GM19395 (cell line): Measurements from ENCODE around the gene GNPTAB.
"Not testable (repeated sequence)": the region's sequence is repeated elsewhere in the genome, so short reads cannot be mapped to it uniquely, and the experiment has no call there.

Source experiments
- ATAC-seq: cut with Tn5 transposase; IDR thresholded peaks from one replicate; pipeline ENCODE4 v1.9.1; 2021; ENCODE audit warnings: mild to moderate bottlenecking, moderate library complexity; ENCODE audit not compliant: unreplicated experiment

GNPTAB gene

DNA sequence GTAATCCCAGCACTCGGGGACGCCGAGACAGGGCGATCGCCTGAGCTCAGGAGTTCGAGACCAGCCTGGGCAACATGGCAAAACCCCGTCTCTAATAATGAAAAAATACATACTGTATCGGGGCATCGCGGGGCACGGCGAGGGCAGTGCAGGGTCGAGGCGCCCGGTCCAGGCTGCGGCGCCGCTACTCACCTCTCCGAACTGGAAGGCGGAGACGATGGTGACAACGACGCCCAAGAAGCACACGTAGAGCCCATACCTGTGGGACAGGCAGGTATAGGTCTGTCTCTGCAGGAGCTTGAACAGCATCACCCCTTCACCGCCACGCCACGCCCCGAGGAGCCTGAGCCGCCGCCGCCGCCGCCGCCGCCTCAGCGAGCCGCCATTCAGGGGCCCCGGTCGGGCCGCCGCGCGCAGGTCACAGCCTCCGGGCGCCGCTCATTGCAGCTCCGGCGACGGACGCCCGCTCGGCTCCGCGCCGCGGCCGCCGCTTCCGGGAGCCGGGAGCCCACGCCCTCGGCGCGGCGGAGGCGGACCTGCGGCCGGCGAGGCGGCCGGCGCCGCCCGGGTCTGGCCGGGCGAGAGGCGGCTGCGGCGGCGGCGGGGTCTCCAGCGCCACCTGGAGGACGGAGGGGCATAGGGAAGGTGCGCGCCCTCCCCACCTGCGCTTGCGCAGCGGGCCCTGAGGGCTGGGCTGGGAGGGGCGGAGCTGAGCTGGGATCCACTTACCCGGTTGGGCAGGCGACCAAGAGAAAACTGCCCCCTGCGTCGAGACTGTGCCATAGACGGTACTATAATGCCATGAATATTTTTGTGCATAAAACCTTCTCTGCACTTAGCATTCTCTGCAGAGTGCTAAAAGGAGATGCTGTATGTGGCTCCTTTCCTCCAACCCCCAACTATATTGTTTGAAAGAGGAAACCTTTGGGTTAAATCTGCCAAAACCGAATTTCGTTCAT lies at the start of gene GNPTAB:
Gene GNPTAB, minus strand, starts transcription at position 593 of the 959 bp plus-strand sequence. Its CDS starts 284 bp downstream, at position 309.
- ATAC-seq, result peak; percentile 91

GRCh38 chr12:101878243-101878821 lies 47.6 kb upstream of the GNPTAB start:
- no peak for ATAC-seq

- peak; percentile 8 for ATAC-seq
These were observed 47.1 kb upstream of the GNPTAB start for GRCh38 chr12:101877806-101878242.

- peak; percentile 80 for ATAC-seq
These were observed 46.4 kb upstream of the GNPTAB start, which contains the start of gene DRAM1 for GRCh38 chr12:101876861-101877805. Gene DRAM1, plus strand, starts transcription at chr12:101877580. Its CDS starts 210 bp downstream, at chr12:101877790.

GRCh38 chr12:101876322-101876860 lies 45.6 kb upstream of the GNPTAB start:
- ATAC-seq, result no peak

- no peak for ATAC-seq
These were observed 44.4 kb upstream of the GNPTAB start for GRCh38 chr12:101875162-101875561.

GRCh38 chr12:101870925-101871324 lies 40.2 kb upstream of the GNPTAB start:
- no peak for ATAC-seq

DNA sequence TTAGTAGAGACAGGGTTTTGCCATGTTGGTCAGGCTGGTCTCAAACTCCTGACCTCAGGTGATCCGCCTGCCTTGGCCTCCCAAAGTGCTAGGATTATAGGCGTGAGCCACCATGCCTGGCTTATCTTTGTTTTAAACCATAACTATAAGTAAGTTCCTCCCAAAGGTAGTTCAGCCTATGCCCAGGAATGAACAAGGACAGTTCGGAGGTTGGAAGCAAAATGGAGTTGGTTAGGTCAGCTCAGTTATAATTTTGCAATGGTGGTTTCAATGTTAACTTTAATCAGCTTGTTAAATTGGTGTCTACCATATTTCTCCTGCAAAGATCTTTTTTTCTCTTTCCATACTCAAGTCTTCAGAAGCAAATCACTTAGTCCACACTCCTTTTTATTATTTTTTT lies 36.9 kb upstream of the GNPTAB start:
- not testable (repeated sequence) for ATAC-seq

GRCh38 chr12:101866615-101867373 lies 36.0 kb upstream of the GNPTAB start:
- ATAC-seq, result no peak

GRCh38 chr12:101863981-101864380 lies 33.2 kb upstream of the GNPTAB start:
- no peak for ATAC-seq

DNA sequence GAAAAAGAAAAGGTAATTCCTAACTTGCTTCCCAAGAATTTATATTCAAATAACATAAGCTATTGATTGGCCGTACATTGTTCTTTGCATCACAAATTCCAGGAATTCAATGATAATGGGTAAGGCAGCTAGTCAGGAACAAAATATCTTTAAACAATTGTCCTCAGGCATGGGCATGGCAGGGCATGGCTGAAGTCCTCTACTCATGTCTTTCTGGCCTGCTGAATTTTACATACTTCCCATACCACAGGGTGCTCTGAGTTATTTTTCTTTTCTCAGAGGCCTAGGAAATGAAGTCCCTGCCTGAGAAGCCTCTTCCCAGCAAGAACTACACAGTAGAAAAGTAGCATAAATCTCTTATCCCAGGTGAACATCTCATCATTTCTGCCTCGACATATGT lies 31.5 kb upstream of the GNPTAB start:
- no peak for ATAC-seq

DNA sequence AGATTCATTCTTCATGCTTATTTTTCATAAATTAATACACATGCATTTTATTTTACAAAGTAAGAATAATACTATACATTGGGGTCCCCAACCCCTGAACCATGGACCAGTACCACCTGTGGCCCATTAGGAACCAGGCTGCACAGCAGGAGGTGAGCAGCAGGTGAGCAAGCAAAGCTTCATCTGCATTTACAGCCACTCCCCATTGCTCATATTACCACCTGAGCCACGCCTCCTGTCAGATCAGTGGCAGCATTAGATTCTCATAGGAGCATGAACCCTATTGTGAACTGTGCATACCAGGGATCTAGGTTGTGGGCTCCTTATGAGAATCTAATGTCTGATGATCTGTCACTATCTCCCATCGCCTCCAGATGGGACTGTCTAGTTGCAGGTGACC lies 30.9 kb upstream of the GNPTAB start:
- ATAC-seq, result not testable (repeated sequence)

- ATAC-seq, result peak; percentile 51
These were observed 29.2 kb upstream of the GNPTAB start for GRCh38 chr12:101859664-101860607.

DNA sequence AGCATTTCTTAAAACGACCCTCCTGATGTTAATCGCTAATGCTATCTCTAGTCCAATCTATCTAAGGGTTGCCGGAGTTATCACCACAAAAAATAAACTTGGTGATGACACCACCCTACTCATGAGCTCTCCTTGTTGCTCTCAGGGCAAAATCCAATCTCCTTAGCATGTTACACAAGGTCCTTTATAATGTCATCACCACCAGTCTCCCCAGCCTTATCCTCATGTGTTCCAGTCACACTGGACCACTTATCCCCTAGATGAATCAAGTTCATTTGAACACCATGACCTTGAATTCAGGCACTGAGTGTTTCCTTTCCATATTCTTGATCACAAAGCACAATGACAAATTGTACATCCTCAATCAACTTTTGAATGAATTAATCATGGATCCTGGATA lies 27.6 kb upstream of the GNPTAB start:
- no peak for ATAC-seq

- ATAC-seq, result peak; percentile 51
These were observed 26.3 kb upstream of the GNPTAB start for GRCh38 chr12:101857043-101857558.

DNA sequence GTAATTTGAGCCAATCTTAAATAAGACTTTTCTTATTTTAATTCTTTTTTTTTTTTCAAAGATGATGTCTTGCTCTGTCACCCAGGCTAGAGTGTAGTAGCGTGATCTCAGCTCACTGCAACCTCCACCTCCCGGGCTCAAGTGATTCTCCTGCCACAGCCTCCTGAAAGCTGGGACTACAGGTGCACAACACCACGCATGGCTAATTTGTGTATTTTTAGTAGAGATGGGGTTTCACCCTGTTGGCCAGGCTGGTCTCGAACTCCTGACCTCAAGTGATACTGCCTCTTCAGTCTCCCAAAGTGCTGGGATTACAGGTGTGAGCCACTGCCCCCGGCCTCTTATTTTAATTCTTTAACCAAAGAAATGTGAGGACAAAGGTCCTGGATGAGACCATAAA lies 25.9 kb upstream of the GNPTAB start:
- ATAC-seq, result peak; percentile 28

GRCh38 chr12:101855976-101856375 lies 25.2 kb upstream of the GNPTAB start:
- no peak for ATAC-seq

- no peak for ATAC-seq
These were observed 24.7 kb upstream of the GNPTAB start for GRCh38 chr12:101855364-101855884.
